Measurements from ENCODE around the gene CACNA1C. TPM values are rescaled to one million over a fixed set of nuclear protein-coding genes. Genes with fewer than 3 reads are reported as not detected.

Gene CACNA1C
- total and polyA plus RNA-seq, 2 donors (not counting 1 experiment from before 2014, with no cell fraction given): 0.01 to 0.02 TPM

DNA sequence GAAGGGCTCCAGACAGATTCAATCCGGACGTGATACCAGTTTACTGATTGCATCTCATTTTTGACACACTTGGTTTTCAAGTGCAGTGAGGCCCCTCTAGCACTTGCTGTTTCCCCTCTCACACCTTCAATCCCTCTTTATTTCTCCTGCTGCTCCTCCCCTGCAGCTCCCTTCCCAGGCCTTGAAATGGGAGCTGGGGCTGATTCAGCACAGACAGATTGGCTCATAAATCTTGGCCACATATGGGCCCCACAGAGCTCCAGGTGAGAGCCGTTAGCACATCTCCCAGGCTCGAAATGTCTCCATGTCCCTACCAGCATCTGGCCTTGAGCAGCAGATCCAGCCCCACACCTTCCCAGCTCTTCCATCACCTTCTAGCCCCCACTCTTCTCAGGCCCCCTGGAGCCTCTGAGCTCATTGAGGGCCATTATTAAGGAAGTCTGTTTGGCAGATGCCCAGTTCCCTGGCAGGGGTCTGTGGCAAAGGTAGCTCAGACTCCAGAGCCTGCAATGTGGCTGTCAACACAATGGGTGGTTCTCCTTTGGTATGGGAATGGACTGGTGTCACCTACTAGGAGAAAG is 521.7 kb downstream of the CACNA1C start:
- CTCF ChIA-PET: no interaction called here
- TF ChIP-seq, protein P1, sequence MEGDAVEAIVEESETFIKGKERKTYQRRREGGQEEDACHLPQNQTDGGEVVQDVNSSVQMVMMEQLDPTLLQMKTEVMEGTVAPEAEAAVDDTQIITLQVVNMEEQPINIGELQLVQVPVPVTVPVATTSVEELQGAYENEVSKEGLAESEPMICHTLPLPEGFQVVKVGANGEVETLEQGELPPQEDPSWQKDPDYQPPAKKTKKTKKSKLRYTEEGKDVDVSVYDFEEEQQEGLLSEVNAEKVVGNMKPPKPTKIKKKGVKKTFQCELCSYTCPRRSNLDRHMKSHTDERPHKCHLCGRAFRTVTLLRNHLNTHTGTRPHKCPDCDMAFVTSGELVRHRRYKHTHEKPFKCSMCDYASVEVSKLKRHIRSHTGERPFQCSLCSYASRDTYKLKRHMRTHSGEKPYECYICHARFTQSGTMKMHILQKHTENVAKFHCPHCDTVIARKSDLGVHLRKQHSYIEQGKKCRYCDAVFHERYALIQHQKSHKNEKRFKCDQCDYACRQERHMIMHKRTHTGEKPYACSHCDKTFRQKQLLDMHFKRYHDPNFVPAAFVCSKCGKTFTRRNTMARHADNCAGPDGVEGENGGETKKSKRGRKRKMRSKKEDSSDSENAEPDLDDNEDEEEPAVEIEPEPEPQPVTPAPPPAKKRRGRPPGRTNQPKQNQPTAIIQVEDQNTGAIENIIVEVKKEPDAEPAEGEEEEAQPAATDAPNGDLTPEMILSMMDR (IDR thresholded peaks at IDR 0.05): no peak
- no peak for TF ChIP-seq EZH2 (IDR thresholded peaks at IDR 0.05; ENCODE audit: borderline replicate concordance, insufficient read depth, low read depth, low read length, poor library complexity, severe bottlenecking)
- H2AFZ ChIP-seq (ENCODE audit: insufficient read depth, low read depth, low read length, poor library complexity, severe bottlenecking): no peak overlapping the region

GRCh38 chr12:2575245-2575644 is 522.5 kb downstream of the CACNA1C start:
- Histone ChIP-seq H3K9ac (ENCODE audit: low read length) (no peak overlapping the region), H3K36me3 (replicated peaks in 1 of 2; ENCODE audit: control extremely low read depth in 1 of 2, control insufficient read depth in 1 of 2, extremely low read depth in 1 of 2, insufficient read depth in 2 of 2, low read length in 1 of 2) (no peaks in the 10 kb centered on the region), H3K27me3 (replicated peaks in 1 of 4; ENCODE audit: control extremely low read depth in 1 of 4, control insufficient read depth in 3 of 4, insufficient read depth in 4 of 4, low read length in 3 of 4) (no peaks in the 10 kb centered on the region), H3K79me2 (ENCODE audit: control insufficient read depth, insufficient read depth, low read length) (no peaks in the 10 kb centered on the region), H3K4me1 (ENCODE audit: control insufficient read depth in 2 of 2, insufficient read depth in 2 of 2, low read length in 2 of 2) (no peaks in the 10 kb centered on the region), H3K27ac (ENCODE audit: low read length in 2 of 2) (no peak overlapping the region), H3K4me3 (ENCODE audit: control extremely low read depth in 1 of 5, extremely low read depth in 1 of 5, insufficient read depth in 1 of 5, low read depth in 2 of 5, low read length in 4 of 5) (no peak overlapping the region), H3K4me2 (replicated peaks; ENCODE audit: low read depth, low read length, poor library complexity, severe bottlenecking) (no peak overlapping the region), H3K9me3 (ENCODE audit: control extremely low read depth in 1 of 3, control insufficient read depth in 2 of 3, insufficient read depth in 1 of 3, low read length in 2 of 3) (no peaks in the 10 kb centered on the region), H2AFZ (ENCODE audit: insufficient read depth, low read depth, low read length, poor library complexity, severe bottlenecking) (no peak overlapping the region), H4K20me1 (ENCODE audit: control insufficient read depth, insufficient read depth, low read length, poor library complexity, severe bottlenecking) (no peaks in the 10 kb centered on the region)
- ChIA-PET CTCF (no interaction called here), POLR2A (no interaction called here)
- intact Hi-C loops (cut with micrococcal nuclease): no loop called here
- Mint-ChIP-seq H3K4me3 (no peak overlapping the region), H3K9me3 (ENCODE audit: insufficient read depth) (no peaks in the 10 kb centered on the region), H3K27ac (no peak overlapping the region), H3K27me3 (peaks cover 24% of the 10 kb centered on the region), H3K4me1 (no peaks in the 10 kb centered on the region)
- ATAC-seq (ENCODE audit: low read depth): no peak
- TF ChIP-seq, protein P1 (IDR thresholded peaks at IDR 0.05): no peak
- no peak for TF ChIP-seq EZH2 (IDR thresholded peaks at IDR 0.05; ENCODE audit: borderline replicate concordance, insufficient read depth, low read depth, low read length, poor library complexity, severe bottlenecking)
- whole genome bisulfite sequencing (ENCODE audit: insufficient coverage): 91% methylated on average over 4 of the region's 5 CpGs
- DNase-seq: no peak

More for the DNA sequence above, 521.7 kb downstream of the CACNA1C start:
- no peaks in the 10 kb centered on the region for H3K9me3 ChIP-seq (ENCODE audit: control extremely low read depth in 1 of 3, control insufficient read depth in 2 of 3, insufficient read depth in 1 of 3, low read length in 2 of 3)
- H4K20me1 ChIP-seq (ENCODE audit: control insufficient read depth, insufficient read depth, low read length, poor library complexity, severe bottlenecking): no peaks in the 10 kb centered on the region
- Mint-ChIP-seq H3K27ac (no peak overlapping the region), H3K27me3 (peaks cover 24% of the 10 kb centered on the region), H3K4me3 (no peak overlapping the region), H3K9me3 (ENCODE audit: insufficient read depth) (no peaks in the 10 kb centered on the region), H3K4me1 (no peaks in the 10 kb centered on the region)
- no peak overlapping the region for H3K4me3 ChIP-seq (ENCODE audit: control extremely low read depth in 1 of 5, extremely low read depth in 1 of 5, insufficient read depth in 1 of 5, low read depth in 2 of 5, low read length in 4 of 5)
- H3K27ac ChIP-seq (ENCODE audit: low read length in 2 of 2): no peak overlapping the region
- no peaks in the 10 kb centered on the region for H3K79me2 ChIP-seq (ENCODE audit: control insufficient read depth, insufficient read depth, low read length)
- no peak for DNase-seq
- H3K27me3 ChIP-seq (replicated peaks in 1 of 4; ENCODE audit: control extremely low read depth in 1 of 4, control insufficient read depth in 3 of 4, insufficient read depth in 4 of 4, low read length in 3 of 4): no peaks in the 10 kb centered on the region
- intact Hi-C loops (cut with micrococcal nuclease): no loop called here
- H3K9ac ChIP-seq (ENCODE audit: low read length): no peak overlapping the region
- H3K4me1 ChIP-seq (ENCODE audit: control insufficient read depth in 2 of 2, insufficient read depth in 2 of 2, low read length in 2 of 2): no peaks in the 10 kb centered on the region
- H3K36me3 ChIP-seq (replicated peaks in 1 of 2; ENCODE audit: control extremely low read depth in 1 of 2, control insufficient read depth in 1 of 2, extremely low read depth in 1 of 2, insufficient read depth in 2 of 2, low read length in 1 of 2): no peaks in the 10 kb centered on the region
- POLR2A ChIA-PET: no interaction called here
- H3K4me2 ChIP-seq (replicated peaks; ENCODE audit: low read depth, low read length, poor library complexity, severe bottlenecking): no peak overlapping the region
- ATAC-seq (ENCODE audit: low read depth): no peak
- WGBS (ENCODE audit: insufficient coverage): 87% methylated on average over 3 of the region's 4 CpGs

Measured in B cell (primary cell).